Transverse colon (tissue), 4 donors: ENCODE data around the gene RCAN2. TPM values are rescaled to one million over a fixed set of nuclear protein-coding genes. Genes with fewer than 3 reads are reported as not detected.
"Not testable (repeated sequence)": the region's sequence is repeated elsewhere in the genome, so short reads cannot be mapped to it uniquely, and the experiment has no call there.

ENCODE experiments used
- DNase-seq: peaks from one replicate; pipeline ENCODE4 v3.0.0-alpha.2; 2019
- H3K27ac ChIP-seq, 4 donors: fragments of 200-600 bp; sonication (generic); 2 replicates each; pipeline ENCODE4 v1.5.1; 2016 to 2018; ENCODE audit warnings: inconsistent platforms in 4 of 4
- H3K27me3 ChIP-seq: fragments of 200-600 bp; sonication (generic); 2 replicates; pipeline ENCODE4 v1.5.1; 2017; ENCODE audit warnings: inconsistent platforms
- H3K36me3 ChIP-seq, 4 donors: fragments of 200-600 bp; sonication (generic); 2 replicates each; pipeline ENCODE4 v1.5.1; 2017 to 2019; ENCODE audit warnings: inconsistent platforms in 4 of 4
- H3K4me1 ChIP-seq, 4 donors: fragments of 200-600 bp; sonication (generic); 2 replicates each; pipeline ENCODE4 v1.5.1; 2017 to 2020; ENCODE audit warnings: inconsistent platforms in 4 of 4
- H3K4me3 ChIP-seq, 4 donors: fragments of 200-600 bp; sonication (generic); 1 replicate in 1 of 4; 2 replicates in 3 of 4; pipeline versions ENCODE4 v1.5.1 to v1.6.1; 2017 to 2019; ENCODE audit warnings: inconsistent platforms in 4 of 4
- H3K9me3 ChIP-seq, 2 donors: fragments of 200-600 bp; sonication (generic); 2 replicates each; pipeline ENCODE4 v1.5.1; 2017 to 2019; ENCODE audit warnings: inconsistent platforms in 2 of 2
- EP300 ChIP-seq: sonication (generic); formaldehyde crosslinking; IDR thresholded peaks from one replicate; pipeline ENCODE4 v1.6.1; 2017; ENCODE audit warnings: antibody characterized with exemption, low read depth
- POLR2A ChIP-seq: fragments of 450-650 bp; IDR thresholded peaks from one replicate; pipeline ENCODE4 v1.6.1; 2016; ENCODE audit warnings: antibody characterized with exemption, mild to moderate bottlenecking, moderate library complexity
- POLR2AphosphoS5 ChIP-seq, 3 donors: sonication (generic); formaldehyde crosslinking; IDR thresholded peaks; one replicate each; pipeline ENCODE4 v1.6.1; 2016; ENCODE audit warnings: antibody characterized with exemption in 3 of 3
- WGBS, 2 donors: methylation state at CpG; one replicate each; pipeline ENCODE4 v1.1.5; 2018; ENCODE audit warnings: low coverage in 1 of 2; 5-methylcytosine and 5-hydroxymethylcytosine counted together
- in situ Hi-C, 4 donors: fragments of 200-750 bp; cut with MboI; loops; one replicate each; pipeline versions ENCODE4 v1.15.0 to v1.15.1; 2017; ENCODE audit warnings: low sequenced_read_pairs in 3 of 4, low pct_ligation_motif_present in 1 of 4, low pct_unique_long_range_greater_than_20kb in 1 of 4
- intact Hi-C: fragments of 100-400 bp; cut with DNase I; formaldehyde crosslinking; loops from one replicate; pipeline ENCODE4 v1.15.1; 2023; ENCODE audit warnings: low total_unique reads
- total RNA-seq, 4 donors: library from RNA; depleted of rRNA; stranded (reverse); fragments of >200 nt; gene quantifications; one replicate each; pipeline ENCODE4 v1.1.0, GENCODE V29; 2016
- TF ChIP-seq, protein P1 (sequence below), 5 experiments: fragments of 200-600 bp in 3 of 5; fragments of 450-650 bp in 2 of 5; sonication (generic) in 3 of 5; IDR thresholded peaks; 1 replicate in 2 of 5; 2 replicates in 3 of 5; pipeline ENCODE4 v1.5.1; 2016 to 2017; ENCODE audit warnings: antibody characterized with exemption in 5 of 5, inconsistent platforms in 3 of 5, mild to moderate bottlenecking in 2 of 5, moderate library complexity in 1 of 5

Gene RCAN2
- total RNA-seq, 4 donors from 2014 or later, result 1.9 to 9.5 (median 7.5) TPM

DNA sequence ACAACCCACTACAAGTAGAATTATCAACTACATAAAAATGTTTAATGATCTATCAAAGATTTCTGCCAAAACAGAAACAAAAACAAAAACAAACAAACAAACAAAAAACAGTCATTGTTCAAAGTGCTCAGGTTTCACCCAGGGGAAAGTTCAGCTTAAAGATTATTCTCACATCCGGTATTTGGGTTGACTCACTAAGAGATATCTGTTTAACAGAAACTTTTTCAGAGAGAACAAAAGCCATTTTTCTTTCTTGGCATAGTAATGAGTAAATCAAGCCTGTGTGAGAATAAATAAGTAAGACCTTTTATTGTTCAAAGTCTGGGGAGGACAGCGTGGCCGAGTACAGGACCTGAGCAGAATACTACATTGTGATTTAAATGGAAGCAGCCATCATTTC, 143.6 kb downstream of the RCAN2 start:
- Histone ChIP-seq H3K27me3 (no peaks in the 10 kb centered on the region), H3K27ac (no peak overlapping the region), H3K36me3 (no peaks in the 10 kb centered on the region), H3K4me3 (no peak overlapping the region), H3K4me1 (peaks cover 0 to 5% (median 0%) of the 10 kb centered on the region in 4 donors), H3K9me3 (peaks cover 0 to 4% of the 10 kb centered on the region in 2 donors)
- no peak for TF ChIP-seq POLR2AphosphoS5 (IDR thresholded peaks at IDR 0.05)
- TF ChIP-seq, protein P1, sequence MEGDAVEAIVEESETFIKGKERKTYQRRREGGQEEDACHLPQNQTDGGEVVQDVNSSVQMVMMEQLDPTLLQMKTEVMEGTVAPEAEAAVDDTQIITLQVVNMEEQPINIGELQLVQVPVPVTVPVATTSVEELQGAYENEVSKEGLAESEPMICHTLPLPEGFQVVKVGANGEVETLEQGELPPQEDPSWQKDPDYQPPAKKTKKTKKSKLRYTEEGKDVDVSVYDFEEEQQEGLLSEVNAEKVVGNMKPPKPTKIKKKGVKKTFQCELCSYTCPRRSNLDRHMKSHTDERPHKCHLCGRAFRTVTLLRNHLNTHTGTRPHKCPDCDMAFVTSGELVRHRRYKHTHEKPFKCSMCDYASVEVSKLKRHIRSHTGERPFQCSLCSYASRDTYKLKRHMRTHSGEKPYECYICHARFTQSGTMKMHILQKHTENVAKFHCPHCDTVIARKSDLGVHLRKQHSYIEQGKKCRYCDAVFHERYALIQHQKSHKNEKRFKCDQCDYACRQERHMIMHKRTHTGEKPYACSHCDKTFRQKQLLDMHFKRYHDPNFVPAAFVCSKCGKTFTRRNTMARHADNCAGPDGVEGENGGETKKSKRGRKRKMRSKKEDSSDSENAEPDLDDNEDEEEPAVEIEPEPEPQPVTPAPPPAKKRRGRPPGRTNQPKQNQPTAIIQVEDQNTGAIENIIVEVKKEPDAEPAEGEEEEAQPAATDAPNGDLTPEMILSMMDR (IDR thresholded peaks at IDR 0.05), result no peak
- in situ Hi-C loops, result no loop called here
- 76 to 91% methylated on average over 3 of the region's 3 CpGs for WGBS, 2 donors
- DNase-seq, result no peak
- intact Hi-C loops, result no loop called here

DNA sequence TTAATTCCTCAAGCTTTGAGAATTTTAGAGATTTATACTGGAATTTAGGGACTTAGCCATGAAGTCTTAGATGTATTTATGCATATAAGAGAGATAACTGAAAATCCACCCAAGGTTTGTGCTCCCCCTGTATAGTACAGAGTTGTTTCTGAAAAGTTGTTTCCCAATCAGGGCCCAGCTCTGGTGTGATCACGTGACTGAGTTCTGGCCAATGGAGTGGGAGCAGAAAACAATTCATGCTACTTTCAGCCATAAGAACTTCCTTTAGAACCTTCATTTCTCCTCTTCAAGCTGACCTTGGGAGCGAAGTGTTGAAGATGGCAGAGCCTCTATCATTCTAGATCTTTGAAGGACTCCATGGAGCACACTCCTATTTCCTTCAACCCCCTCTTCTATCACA, 151.0 kb downstream of the RCAN2 start:
- no peaks in the 10 kb centered on the region for H3K27me3 ChIP-seq
- H3K9me3 ChIP-seq, result no peaks in the 10 kb centered on the region
- WGBS, 2 donors, result 96 to 100% methylated on average over 2 of the region's 2 CpGs
- TF ChIP-seq POLR2AphosphoS5 (IDR thresholded peaks at IDR 0.05), result no peak
- TF ChIP-seq, protein P1 (IDR thresholded peaks at IDR 0.05), result no peak
- no peak for TF ChIP-seq POLR2A
- TF ChIP-seq EP300, result no peak
- intact Hi-C loops, result no loop called here
- H3K4me3 ChIP-seq, result no peak overlapping the region
- in situ Hi-C loops, result no loop called here
- DNase-seq, result no peak
- no peak overlapping the region for H3K27ac ChIP-seq
- no peaks in the 10 kb centered on the region for H3K4me1 ChIP-seq
- H3K36me3 ChIP-seq, result no peaks in the 10 kb centered on the region

DNA sequence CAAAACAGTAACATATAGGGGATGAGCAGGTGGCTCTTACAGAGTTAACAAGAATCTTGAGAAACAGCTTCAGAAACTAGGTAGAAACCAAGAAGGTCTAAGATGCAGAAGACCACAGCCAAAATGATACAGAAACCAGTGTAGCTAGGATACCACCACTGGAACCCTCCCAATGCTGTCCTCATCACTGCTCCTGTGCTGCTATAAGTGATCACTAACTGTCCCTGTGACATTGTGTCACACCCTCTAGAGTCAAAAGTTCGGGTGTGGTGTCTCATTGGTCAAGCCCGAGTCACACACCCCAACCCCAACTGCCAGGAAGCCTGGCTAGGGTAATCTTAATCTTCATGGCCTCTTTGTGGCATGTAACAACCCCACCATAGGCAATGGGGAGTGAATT, 153.1 kb downstream of the RCAN2 start:
- in situ Hi-C loops, result no loop called here
- DNase-seq, result no peak
- no peaks in the 10 kb centered on the region for H3K27me3 ChIP-seq
- no peaks in the 10 kb centered on the region for H3K36me3 ChIP-seq
- no peaks in the 10 kb centered on the region for H3K9me3 ChIP-seq
- no peak overlapping the region for H3K27ac ChIP-seq
- 79% methylated on average over 2 of the region's 2 CpGs; no CpG with 5 or more reads in 1 of the 2 donors for WGBS, 2 donors
- intact Hi-C loops, result no loop called here
- H3K4me3 ChIP-seq, result no peak overlapping the region
- TF ChIP-seq, protein P1 (IDR thresholded peaks at IDR 0.05), result no peak
- TF ChIP-seq POLR2A (no peak), EP300 (no peak), POLR2AphosphoS5 (IDR thresholded peaks at IDR 0.05) (no peak)
- H3K4me1 ChIP-seq, result no peaks in the 10 kb centered on the region

DNA sequence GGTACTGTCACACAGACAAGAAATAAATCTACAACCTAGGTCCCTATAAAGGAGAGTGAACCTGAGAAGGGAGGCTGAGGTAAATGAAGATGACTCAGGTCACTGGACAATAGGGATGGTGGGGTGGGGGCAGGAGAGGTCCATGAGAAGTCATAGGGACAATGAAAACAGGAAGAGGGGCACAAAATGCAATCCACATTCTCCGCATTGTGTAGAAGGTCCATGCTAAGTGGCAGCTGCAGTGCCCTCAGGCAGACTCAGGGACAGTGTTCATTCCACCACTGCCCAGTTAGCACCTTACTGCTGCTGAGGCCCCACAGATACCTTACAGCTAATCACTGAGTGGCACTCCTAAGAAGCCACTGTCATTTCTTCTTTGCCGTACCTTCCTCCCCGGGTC, 156.8 kb downstream of the RCAN2 start:
- Histone ChIP-seq H3K27ac (no peak overlapping the region), H3K9me3 (no peaks in the 10 kb centered on the region), H3K27me3 (no peaks in the 10 kb centered on the region), H3K4me1 (peaks cover 0 to 2% (median 0%) of the 10 kb centered on the region in 4 donors), H3K4me3 (no peak overlapping the region), H3K36me3 (no peaks in the 10 kb centered on the region)
- in situ Hi-C loops, result no loop called here
- TF ChIP-seq EP300, result no peak
- intact Hi-C loops, result no loop called here
- WGBS, 2 donors, result 82 to 94% methylated on average over 3 of the region's 3 CpGs
- no peak for DNase-seq

DNA sequence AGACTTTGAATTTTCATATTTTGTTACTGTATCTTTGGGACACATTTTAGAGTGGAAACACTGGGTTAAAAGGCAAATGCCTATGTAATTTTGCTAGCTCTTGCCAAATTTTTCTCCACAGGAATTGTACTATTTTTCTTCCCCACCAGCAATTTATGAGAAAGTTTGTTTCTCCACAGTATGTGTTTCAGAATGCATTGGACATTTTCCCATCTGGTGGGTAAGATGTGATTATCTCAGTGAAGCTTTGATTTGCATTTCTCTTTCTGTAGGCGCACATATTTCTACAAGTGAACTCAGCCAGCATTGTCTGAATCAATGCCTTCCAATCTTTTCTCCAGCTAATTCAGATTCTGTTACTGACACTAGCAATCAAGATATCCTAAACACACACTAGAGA, 157.8 kb downstream of the RCAN2 start:
- H3K36me3 ChIP-seq, result no peaks in the 10 kb centered on the region
- DNase-seq, result no peak
- no peak overlapping the region for H3K4me3 ChIP-seq
- WGBS, 2 donors, result 96 to 100% methylated on average over 1 of the region's 1 CpG
- intact Hi-C loops, result no loop called here
- in situ Hi-C loops, result no loop called here
- H3K27ac ChIP-seq, result no peak overlapping the region
- TF ChIP-seq POLR2A, result no peak
- TF ChIP-seq POLR2AphosphoS5 (IDR thresholded peaks at IDR 0.05), result no peak
- TF ChIP-seq, protein P1 (IDR thresholded peaks at IDR 0.05), result no peak
- TF ChIP-seq EP300, result no peak
- no peaks in the 10 kb centered on the region for H3K9me3 ChIP-seq
- H3K4me1 ChIP-seq, result peaks cover 0 to 10% (median 3%) of the 10 kb centered on the region in 4 donors
- H3K27me3 ChIP-seq, result no peaks in the 10 kb centered on the region

DNA sequence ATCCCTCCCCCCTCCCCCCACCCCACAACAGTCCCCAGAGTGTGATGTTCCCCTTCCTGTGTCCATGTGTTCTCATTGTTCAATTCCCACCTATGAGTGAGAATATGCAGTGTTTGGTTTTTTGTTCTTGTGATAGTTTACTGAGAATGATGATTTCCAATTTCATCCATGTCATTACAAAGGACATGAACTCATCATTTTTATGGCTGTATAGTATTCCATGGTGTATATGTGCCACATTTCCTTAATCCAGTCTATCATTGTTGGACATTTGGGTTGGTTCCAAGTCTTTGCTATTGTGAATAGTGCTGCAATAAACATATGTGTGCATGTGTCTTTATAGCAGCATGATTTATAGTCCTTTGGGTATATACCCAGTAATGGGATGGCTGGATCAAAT, 158.8 kb downstream of the RCAN2 start:
- H3K36me3 ChIP-seq, intact Hi-C loops, H3K4me3 ChIP-seq, H3K9me3 ChIP-seq, H3K27me3 ChIP-seq, DNase-seq, H3K27ac ChIP-seq, in situ Hi-C loops: not testable (repeated sequence)
- peaks cover 0 to 20% (median 13%) of the 10 kb centered on the region in 4 donors for H3K4me1 ChIP-seq
